ENCODE data around the gene MYZAP.

The MYZAP gene

GRCh38 chr15:57545995-57546394 is 45.7 kb upstream of the MYZAP start:
- TF ChIP-seq, protein P1, sequence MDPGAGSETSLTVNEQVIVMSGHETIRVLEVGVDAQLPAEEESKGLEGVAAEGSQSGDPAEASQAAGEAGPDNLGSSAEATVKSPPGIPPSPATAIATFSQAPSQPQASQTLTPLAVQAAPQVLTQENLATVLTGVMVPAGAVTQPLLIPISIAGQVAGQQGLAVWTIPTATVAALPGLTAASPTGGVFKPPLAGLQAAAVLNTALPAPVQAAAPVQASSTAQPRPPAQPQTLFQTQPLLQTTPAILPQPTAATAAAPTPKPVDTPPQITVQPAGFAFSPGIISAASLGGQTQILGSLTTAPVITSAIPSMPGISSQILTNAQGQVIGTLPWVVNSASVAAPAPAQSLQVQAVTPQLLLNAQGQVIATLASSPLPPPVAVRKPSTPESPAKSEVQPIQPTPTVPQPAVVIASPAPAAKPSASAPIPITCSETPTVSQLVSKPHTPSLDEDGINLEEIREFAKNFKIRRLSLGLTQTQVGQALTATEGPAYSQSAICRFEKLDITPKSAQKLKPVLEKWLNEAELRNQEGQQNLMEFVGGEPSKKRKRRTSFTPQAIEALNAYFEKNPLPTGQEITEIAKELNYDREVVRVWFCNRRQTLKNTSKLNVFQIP (CRISPR knock-in tag; IDR thresholded peaks at IDR 0.05; ENCODE audit: borderline replicate concordance, low read depth) = no peak
- TF ChIP-seq, protein P2, sequence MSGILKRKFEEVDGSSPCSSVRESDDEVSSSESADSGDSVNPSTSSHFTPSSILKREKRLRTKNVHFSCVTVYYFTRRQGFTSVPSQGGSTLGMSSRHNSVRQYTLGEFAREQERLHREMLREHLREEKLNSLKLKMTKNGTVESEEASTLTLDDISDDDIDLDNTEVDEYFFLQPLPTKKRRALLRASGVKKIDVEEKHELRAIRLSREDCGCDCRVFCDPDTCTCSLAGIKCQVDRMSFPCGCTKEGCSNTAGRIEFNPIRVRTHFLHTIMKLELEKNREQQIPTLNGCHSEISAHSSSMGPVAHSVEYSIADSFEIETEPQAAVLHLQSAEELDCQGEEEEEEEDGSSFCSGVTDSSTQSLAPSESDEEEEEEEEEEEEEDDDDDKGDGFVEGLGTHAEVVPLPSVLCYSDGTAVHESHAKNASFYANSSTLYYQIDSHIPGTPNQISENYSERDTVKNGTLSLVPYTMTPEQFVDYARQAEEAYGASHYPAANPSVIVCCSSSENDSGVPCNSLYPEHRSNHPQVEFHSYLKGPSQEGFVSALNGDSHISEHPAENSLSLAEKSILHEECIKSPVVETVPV (CRISPR knock-in tag; IDR thresholded peaks at IDR 0.05) = no peak
- TF ChIP-seq OSR1 (CRISPR knock-in tag; IDR thresholded peaks at IDR 0.05) (no peak), ZNF565 (CRISPR knock-in tag; conservative IDR thresholded peaks at IDR 0.05; ENCODE audit: low read depth) (no peak), CSDC2 (CRISPR knock-in tag; IDR thresholded peaks at IDR 0.05) (no peak), SNAI2 (CRISPR knock-in tag; IDR thresholded peaks at IDR 0.05) (no peak), ZC3H10 (CRISPR knock-in tag; IDR thresholded peaks at IDR 0.05) (no peak), ZNF8 (CRISPR knock-in tag; IDR thresholded peaks at IDR 0.05) (no peak), ISL1 (CRISPR knock-in tag; IDR thresholded peaks at IDR 0.05) (no peak), ZFP3 (CRISPR knock-in tag; IDR thresholded peaks at IDR 0.05) (no peak), GLIS3 (CRISPR knock-in tag; IDR thresholded peaks at IDR 0.05) (no peak), TCF4 (CRISPR knock-in tag; IDR thresholded peaks at IDR 0.05; ENCODE audit: borderline replicate concordance) (no peak), ZFP30 (CRISPR knock-in tag; IDR thresholded peaks at IDR 0.05) (no peak), BACH2 (CRISPR knock-in tag; IDR thresholded peaks at IDR 0.05; ENCODE audit: borderline replicate concordance) (no peak), ARNTL (CRISPR knock-in tag; IDR thresholded peaks at IDR 0.05; ENCODE audit: borderline replicate concordance, low read depth) (no peak), ESRRG (CRISPR knock-in tag; IDR thresholded peaks at IDR 0.05) (no peak), TOX (CRISPR knock-in tag; IDR thresholded peaks at IDR 0.05; ENCODE audit: borderline replicate concordance) (no peak), PATZ1 (CRISPR knock-in tag; IDR thresholded peaks at IDR 0.05; ENCODE audit: borderline replicate concordance) (no peak)
- TF ChIP-seq, protein P3, sequence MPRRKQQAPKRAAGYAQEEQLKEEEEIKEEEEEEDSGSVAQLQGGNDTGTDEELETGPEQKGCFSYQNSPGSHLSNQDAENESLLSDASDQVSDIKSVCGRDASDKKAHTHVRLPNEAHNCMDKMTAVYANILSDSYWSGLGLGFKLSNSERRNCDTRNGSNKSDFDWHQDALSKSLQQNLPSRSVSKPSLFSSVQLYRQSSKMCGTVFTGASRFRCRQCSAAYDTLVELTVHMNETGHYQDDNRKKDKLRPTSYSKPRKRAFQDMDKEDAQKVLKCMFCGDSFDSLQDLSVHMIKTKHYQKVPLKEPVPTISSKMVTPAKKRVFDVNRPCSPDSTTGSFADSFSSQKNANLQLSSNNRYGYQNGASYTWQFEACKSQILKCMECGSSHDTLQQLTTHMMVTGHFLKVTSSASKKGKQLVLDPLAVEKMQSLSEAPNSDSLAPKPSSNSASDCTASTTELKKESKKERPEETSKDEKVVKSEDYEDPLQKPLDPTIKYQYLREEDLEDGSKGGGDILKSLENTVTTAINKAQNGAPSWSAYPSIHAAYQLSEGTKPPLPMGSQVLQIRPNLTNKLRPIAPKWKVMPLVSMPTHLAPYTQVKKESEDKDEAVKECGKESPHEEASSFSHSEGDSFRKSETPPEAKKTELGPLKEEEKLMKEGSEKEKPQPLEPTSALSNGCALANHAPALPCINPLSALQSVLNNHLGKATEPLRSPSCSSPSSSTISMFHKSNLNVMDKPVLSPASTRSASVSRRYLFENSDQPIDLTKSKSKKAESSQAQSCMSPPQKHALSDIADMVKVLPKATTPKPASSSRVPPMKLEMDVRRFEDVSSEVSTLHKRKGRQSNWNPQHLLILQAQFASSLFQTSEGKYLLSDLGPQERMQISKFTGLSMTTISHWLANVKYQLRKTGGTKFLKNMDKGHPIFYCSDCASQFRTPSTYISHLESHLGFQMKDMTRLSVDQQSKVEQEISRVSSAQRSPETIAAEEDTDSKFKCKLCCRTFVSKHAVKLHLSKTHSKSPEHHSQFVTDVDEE (CRISPR knock-in tag; IDR thresholded peaks at IDR 0.05) = no peak
- TF ChIP-seq, protein P4, sequence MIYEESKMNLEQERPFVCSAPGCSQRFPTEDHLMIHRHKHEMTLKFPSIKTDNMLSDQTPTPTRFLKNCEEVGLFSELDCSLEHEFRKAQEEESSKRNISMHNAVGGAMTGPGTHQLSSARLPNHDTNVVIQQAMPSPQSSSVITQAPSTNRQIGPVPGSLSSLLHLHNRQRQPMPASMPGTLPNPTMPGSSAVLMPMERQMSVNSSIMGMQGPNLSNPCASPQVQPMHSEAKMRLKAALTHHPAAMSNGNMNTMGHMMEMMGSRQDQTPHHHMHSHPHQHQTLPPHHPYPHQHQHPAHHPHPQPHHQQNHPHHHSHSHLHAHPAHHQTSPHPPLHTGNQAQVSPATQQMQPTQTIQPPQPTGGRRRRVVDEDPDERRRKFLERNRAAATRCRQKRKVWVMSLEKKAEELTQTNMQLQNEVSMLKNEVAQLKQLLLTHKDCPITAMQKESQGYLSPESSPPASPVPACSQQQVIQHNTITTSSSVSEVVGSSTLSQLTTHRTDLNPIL (CRISPR knock-in tag; IDR thresholded peaks at IDR 0.05; ENCODE audit: low read depth) = no peak
- ATAC-seq = no peak

- TF ChIP-seq SNAI2 (CRISPR knock-in tag; IDR thresholded peaks at IDR 0.05) = no peak
- TF ChIP-seq ARNTL (CRISPR knock-in tag; IDR thresholded peaks at IDR 0.05; ENCODE audit: borderline replicate concordance, low read depth) = no peak
- TF ChIP-seq ZNF70 (CRISPR knock-in tag; IDR thresholded peaks at IDR 0.05) = no peak
- TF ChIP-seq PATZ1 (CRISPR knock-in tag; IDR thresholded peaks at IDR 0.05; ENCODE audit: borderline replicate concordance) = no peak
- TF ChIP-seq GLIS3 (CRISPR knock-in tag; IDR thresholded peaks at IDR 0.05) = no peak
- TF ChIP-seq, protein P1 (CRISPR knock-in tag; IDR thresholded peaks at IDR 0.05; ENCODE audit: borderline replicate concordance, low read depth) = no peak
- TF ChIP-seq ZFP30 (CRISPR knock-in tag; IDR thresholded peaks at IDR 0.05) = no peak
- no peak for TF ChIP-seq ZFP3 (CRISPR knock-in tag; IDR thresholded peaks at IDR 0.05)
- TF ChIP-seq PPARA (CRISPR knock-in tag; IDR thresholded peaks at IDR 0.05; ENCODE audit: borderline replicate concordance) = no peak
- no peak for ATAC-seq
Measured at GRCh38 chr15:57547243-57547755, 44.4 kb upstream of the MYZAP start.

All from SK-N-SH treated with all-trans-retinoic acid at 6 μM for 48 hours (cell line).